ENCODE measurements around the gene PDIK1L. TPM values are rescaled to one million over a fixed set of nuclear protein-coding genes. Genes with fewer than 3 reads are reported as not detected.

Gene PDIK1L
- total and polyA plus RNA-seq, 9 of the 15 experiments (the other 6 are each of a cell fraction or from before 2014, with no cell fraction given): 12.8 to 30.2 (median 21.5) TPM

DNA sequence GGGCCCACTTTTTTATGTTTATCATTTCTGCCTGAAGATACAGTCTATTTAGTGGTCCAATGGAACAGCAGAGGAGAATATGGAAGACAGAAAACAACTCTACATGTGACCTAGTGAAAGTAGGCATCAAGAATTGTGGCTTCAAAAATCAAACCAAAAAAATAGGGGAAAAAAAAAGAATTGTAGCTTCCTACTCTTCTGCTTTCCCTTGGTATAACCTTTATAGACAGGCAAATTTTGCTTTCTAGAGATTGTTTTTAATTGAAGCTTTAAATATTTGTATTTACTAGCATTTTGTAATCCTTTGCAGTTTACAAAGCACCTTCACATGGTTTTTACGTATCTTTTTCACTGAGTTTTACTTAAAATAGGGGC is 14.3 kb downstream of the PDIK1L start (continued):
- TF ChIP-seq ARID1B (IDR thresholded peaks at IDR 0.05) (no peak), PHF21A (IDR thresholded peaks at IDR 0.05; ENCODE audit: borderline replicate concordance, low read depth) (no peak), POLR3A (IDR thresholded peaks at IDR 0.05; ENCODE audit: borderline replicate concordance, extremely low read depth, insufficient read depth, insufficient read length) (no peak), SRSF3 (IDR thresholded peaks at IDR 0.05; ENCODE audit: insufficient read depth, low read length) (no peak), HIVEP1 (CRISPR knock-in tag; IDR thresholded peaks at IDR 0.05) (no peak), ZNF23 (CRISPR knock-in tag; IDR thresholded peaks at IDR 0.05) (no peak), HSF4 (CRISPR knock-in tag; IDR thresholded peaks at IDR 0.05; ENCODE audit: borderline replicate concordance) (peak; percentile 19; the same call in 1 of the 2 replicates), ZNF311 (CRISPR knock-in tag; IDR thresholded peaks at IDR 0.05) (peak; percentile 75; the same call in 1 of the 2 replicates), ZNF785 (CRISPR knock-in tag; IDR thresholded peaks at IDR 0.05) (no peak), TEAD1 (CRISPR knock-in tag; IDR thresholded peaks at IDR 0.05) (peak in 1 of 2 experiments; percentile 4; a peak in 1 of 4 replicates), ZNF584 (CRISPR knock-in tag; IDR thresholded peaks at IDR 0.05; ENCODE audit: low read depth) (no peak), ELF2 (CRISPR knock-in tag; IDR thresholded peaks at IDR 0.05) (peak; percentile 23; the same call in 1 of the 2 replicates), PTTG1 (tag; IDR thresholded peaks at IDR 0.05; ENCODE audit: low read depth) (peak; percentile 58), ZSCAN32 (CRISPR knock-in tag; IDR thresholded peaks at IDR 0.05) (no peak), SMC3 (conservative IDR thresholded peaks at IDR 0.05; ENCODE audit: insufficient read depth, low read depth, low read length) (no peak), ILF3 (IDR thresholded peaks at IDR 0.05; ENCODE audit: borderline replicate concordance) (0 out of 2 replicates have a peak, but pooled peaks have one; percentile 18), ETV6 (IDR thresholded peaks at IDR 0.05; ENCODE audit: borderline replicate concordance in 1 of 2, low read depth in 2 of 2, low read length in 1 of 2) (no peak), ETV6 (CRISPR knock-in tag; IDR thresholded peaks at IDR 0.05; ENCODE audit: borderline replicate concordance) (no peak), ELF4 (CRISPR knock-in tag; IDR thresholded peaks at IDR 0.05) (peak; percentile 28; the same call in 1 of the 2 replicates), NFRKB (IDR thresholded peaks at IDR 0.05; ENCODE audit: low read depth) (peak; percentile 96), NFXL1 (CRISPR knock-in tag; IDR thresholded peaks at IDR 0.05) (peak; percentile 82; the same call in 1 of the 2 replicates), RBM22 (IDR thresholded peaks at IDR 0.05; ENCODE audit: low read depth, low read length, poor library complexity, severe bottlenecking) (no peak), ZNF780A (CRISPR knock-in tag; IDR thresholded peaks at IDR 0.05) (no peak)
- TF ChIP-seq, protein P1, sequence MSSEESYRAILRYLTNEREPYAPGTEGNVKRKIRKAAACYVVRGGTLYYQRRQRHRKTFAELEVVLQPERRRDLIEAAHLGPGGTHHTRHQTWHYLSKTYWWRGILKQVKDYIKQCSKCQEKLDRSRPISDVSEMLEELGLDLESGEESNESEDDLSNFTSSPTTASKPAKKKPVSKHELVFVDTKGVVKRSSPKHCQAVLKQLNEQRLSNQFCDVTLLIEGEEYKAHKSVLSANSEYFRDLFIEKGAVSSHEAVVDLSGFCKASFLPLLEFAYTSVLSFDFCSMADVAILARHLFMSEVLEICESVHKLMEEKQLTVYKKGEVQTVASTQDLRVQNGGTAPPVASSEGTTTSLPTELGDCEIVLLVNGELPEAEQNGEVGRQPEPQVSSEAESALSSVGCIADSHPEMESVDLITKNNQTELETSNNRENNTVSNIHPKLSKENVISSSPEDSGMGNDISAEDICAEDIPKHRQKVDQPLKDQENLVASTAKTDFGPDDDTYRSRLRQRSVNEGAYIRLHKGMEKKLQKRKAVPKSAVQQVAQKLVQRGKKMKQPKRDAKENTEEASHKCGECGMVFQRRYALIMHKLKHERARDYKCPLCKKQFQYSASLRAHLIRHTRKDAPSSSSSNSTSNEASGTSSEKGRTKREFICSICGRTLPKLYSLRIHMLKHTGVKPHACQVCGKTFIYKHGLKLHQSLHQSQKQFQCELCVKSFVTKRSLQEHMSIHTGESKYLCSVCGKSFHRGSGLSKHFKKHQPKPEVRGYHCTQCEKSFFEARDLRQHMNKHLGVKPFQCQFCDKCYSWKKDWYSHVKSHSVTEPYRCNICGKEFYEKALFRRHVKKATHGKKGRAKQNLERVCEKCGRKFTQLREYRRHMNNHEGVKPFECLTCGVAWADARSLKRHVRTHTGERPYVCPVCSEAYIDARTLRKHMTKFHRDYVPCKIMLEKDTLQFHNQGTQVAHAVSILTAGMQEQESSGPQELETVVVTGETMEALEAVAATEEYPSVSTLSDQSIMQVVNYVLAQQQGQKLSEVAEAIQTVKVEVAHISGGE (CRISPR knock-in tag; IDR thresholded peaks at IDR 0.05): peak in 1 of 3 experiments; percentile 46; a peak in 1 of 6 replicates
- TF ChIP-seq, protein P2, sequence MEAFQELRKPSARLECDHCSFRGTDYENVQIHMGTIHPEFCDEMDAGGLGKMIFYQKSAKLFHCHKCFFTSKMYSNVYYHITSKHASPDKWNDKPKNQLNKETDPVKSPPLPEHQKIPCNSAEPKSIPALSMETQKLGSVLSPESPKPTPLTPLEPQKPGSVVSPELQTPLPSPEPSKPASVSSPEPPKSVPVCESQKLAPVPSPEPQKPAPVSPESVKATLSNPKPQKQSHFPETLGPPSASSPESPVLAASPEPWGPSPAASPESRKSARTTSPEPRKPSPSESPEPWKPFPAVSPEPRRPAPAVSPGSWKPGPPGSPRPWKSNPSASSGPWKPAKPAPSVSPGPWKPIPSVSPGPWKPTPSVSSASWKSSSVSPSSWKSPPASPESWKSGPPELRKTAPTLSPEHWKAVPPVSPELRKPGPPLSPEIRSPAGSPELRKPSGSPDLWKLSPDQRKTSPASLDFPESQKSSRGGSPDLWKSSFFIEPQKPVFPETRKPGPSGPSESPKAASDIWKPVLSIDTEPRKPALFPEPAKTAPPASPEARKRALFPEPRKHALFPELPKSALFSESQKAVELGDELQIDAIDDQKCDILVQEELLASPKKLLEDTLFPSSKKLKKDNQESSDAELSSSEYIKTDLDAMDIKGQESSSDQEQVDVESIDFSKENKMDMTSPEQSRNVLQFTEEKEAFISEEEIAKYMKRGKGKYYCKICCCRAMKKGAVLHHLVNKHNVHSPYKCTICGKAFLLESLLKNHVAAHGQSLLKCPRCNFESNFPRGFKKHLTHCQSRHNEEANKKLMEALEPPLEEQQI (IDR thresholded peaks at IDR 0.05): no peak
